HEK293 (cell line): ENCODE measurements around the gene TMEM170A.

ENCODE experiments used
- CTCF ChIA-PET: fragments of 350-600 bp; formaldehyde crosslinking; extraction: SDS; loops from one replicate; lab custom pipeline; 2021; ENCODE audit warnings: antibody characterized with exemption; lab: Yijun Ruan, JAX
- POLR2A ChIA-PET: fragments of 300-600 bp; formaldehyde crosslinking; extraction: SDS; loops from one replicate; lab custom pipeline; 2020; ENCODE audit warnings: antibody characterized with exemption, inconsistent platforms; lab: Yijun Ruan, JAX
- H3K27ac ChIP-seq: fragments of 200-500 bp; sonication (Bioruptor generic); 2 replicates; pipeline ENCODE4 v1.5.1; 2014; ENCODE audit warnings: low read depth, low read length, control low read depth, inconsistent platforms; ENCODE audit errors: extremely low read depth
- H3K36me3 ChIP-seq, 2 experiments: fragments of 200-500 bp in 1 of 2; sonication (Bioruptor generic) in 1 of 2; 1 replicate in 1 of 2; 2 replicates in 1 of 2; pipeline ENCODE4 v1.5.1; 2014 to 2017; ENCODE audit warnings: inconsistent platforms in 2 of 2, low read length in 2 of 2; ENCODE audit not compliant: control insufficient read depth in 2 of 2, insufficient read depth in 1 of 2
- H3K4me1 ChIP-seq: fragments of 200-500 bp; sonication (Bioruptor generic); 2 replicates; pipeline ENCODE4 v1.5.1; 2014; ENCODE audit warnings: mild to moderate bottlenecking, low read length, inconsistent platforms; ENCODE audit not compliant: control insufficient read depth, insufficient read depth
- H3K4me3 ChIP-seq: 2 replicates; pipeline ENCODE4 v1.5.1; 2011; ENCODE audit warnings: low read depth, mild to moderate bottlenecking, control low read depth, low read length, moderate library complexity
- H3K9me3 ChIP-seq: fragments of 200-500 bp; sonication (Bioruptor generic); 2 replicates; pipeline ENCODE4 v1.5.1; 2014; ENCODE audit warnings: low read depth, low read length, inconsistent platforms; ENCODE audit not compliant: control insufficient read depth, insufficient read depth
- HIC1 ChIP-seq: fragments of 450-650 bp; formaldehyde crosslinking; IDR thresholded peaks from 2 replicates; pipeline ENCODE4 v1.5.1; 2016; ENCODE audit warnings: missing biosample characterization, missing genetic modification characterization
- KLF10 ChIP-seq: fragments of 450-650 bp; IDR thresholded peaks from 2 replicates; pipeline ENCODE4 v1.5.1; 2018; ENCODE audit warnings: missing biosample characterization, mild to moderate bottlenecking, missing genetic modification characterization
- KLF17 ChIP-seq: fragments of 450-650 bp; formaldehyde crosslinking; IDR thresholded peaks from 2 replicates; pipeline ENCODE4 v1.5.1; 2016; ENCODE audit warnings: missing biosample characterization, missing genetic modification characterization
- MZF1 ChIP-seq: fragments of 450-650 bp; formaldehyde crosslinking; IDR thresholded peaks from 2 replicates; pipeline ENCODE4 v1.5.1; 2017; ENCODE audit warnings: missing biosample characterization, missing genetic modification characterization, borderline replicate concordance
- PATZ1 ChIP-seq: fragments of 450-650 bp; formaldehyde crosslinking; IDR thresholded peaks from 2 replicates; pipeline ENCODE4 v1.5.1; 2016; ENCODE audit warnings: missing biosample characterization, missing genetic modification characterization
- PRDM6 ChIP-seq: fragments of 450-650 bp; formaldehyde crosslinking; IDR thresholded peaks from 2 replicates; pipeline ENCODE4 v1.5.1; 2017; ENCODE audit warnings: missing biosample characterization, missing genetic modification characterization
- SETDB1 ChIP-seq: IDR thresholded peaks from one replicate; pipeline ENCODE4 v1.6.1; 2017; ENCODE audit warnings: mild to moderate bottlenecking, low read length, moderate library complexity, mixed read lengths; ENCODE audit not compliant: insufficient read length
- ZBTB44 ChIP-seq: fragments of 450-650 bp; IDR thresholded peaks from 2 replicates; pipeline ENCODE4 v1.5.1; 2018; ENCODE audit warnings: missing biosample characterization, mild to moderate bottlenecking, missing genetic modification characterization
- ZFHX2 ChIP-seq: fragments of 450-650 bp; formaldehyde crosslinking; conservative IDR thresholded peaks from 2 replicates; pipeline ENCODE4 v1.5.1; 2016; ENCODE audit warnings: missing biosample characterization, missing genetic modification characterization
- ZNF10 ChIP-seq: fragments of 450-650 bp; formaldehyde crosslinking; IDR thresholded peaks from 2 replicates; pipeline ENCODE4 v1.5.1; 2017; ENCODE audit warnings: missing biosample characterization, missing genetic modification characterization
- ZNF112 ChIP-seq: fragments of 450-650 bp; formaldehyde crosslinking; IDR thresholded peaks from 2 replicates; pipeline ENCODE4 v1.5.0; 2017; ENCODE audit warnings: missing biosample characterization, missing genetic modification characterization
- ZNF174 ChIP-seq: fragments of 450-650 bp; formaldehyde crosslinking; IDR thresholded peaks from 2 replicates; pipeline ENCODE4 v1.5.0; 2017; ENCODE audit warnings: missing biosample characterization, mild to moderate bottlenecking, missing genetic modification characterization
- ZNF184 ChIP-seq: fragments of 450-650 bp; IDR thresholded peaks from 2 replicates; pipeline ENCODE4 v1.5.1; 2018; ENCODE audit warnings: missing biosample characterization, mild to moderate bottlenecking, missing genetic modification characterization
- ZNF221 ChIP-seq: fragments of 450-650 bp; formaldehyde crosslinking; IDR thresholded peaks from 2 replicates; pipeline ENCODE4 v1.5.1; 2017; ENCODE audit warnings: missing biosample characterization, missing genetic modification characterization, borderline replicate concordance
- ZNF223 ChIP-seq: fragments of 450-650 bp; formaldehyde crosslinking; IDR thresholded peaks from 2 replicates; pipeline ENCODE4 v1.5.1; 2016; ENCODE audit warnings: missing biosample characterization, missing genetic modification characterization
- ZNF24 ChIP-seq: fragments of 450-650 bp; formaldehyde crosslinking; IDR thresholded peaks from 2 replicates; pipeline ENCODE4 v1.5.1; 2016; ENCODE audit warnings: missing biosample characterization, missing genetic modification characterization
- ZNF311 ChIP-seq: fragments of 450-650 bp; formaldehyde crosslinking; IDR thresholded peaks from 2 replicates; pipeline ENCODE4 v1.5.1; 2017; ENCODE audit warnings: missing biosample characterization, missing genetic modification characterization, borderline replicate concordance
- ZNF350 ChIP-seq: fragments of 450-650 bp; formaldehyde crosslinking; IDR thresholded peaks from 2 replicates; pipeline ENCODE4 v1.5.0; 2017; ENCODE audit warnings: missing biosample characterization, mild to moderate bottlenecking, missing genetic modification characterization
- ZNF37A ChIP-seq: fragments of 450-650 bp; IDR thresholded peaks from 2 replicates; pipeline ENCODE4 v1.5.1; 2018; ENCODE audit warnings: missing biosample characterization, missing genetic modification characterization
- ZNF416 ChIP-seq: fragments of 450-650 bp; formaldehyde crosslinking; IDR thresholded peaks from 2 replicates; pipeline ENCODE4 v1.5.1; 2016; ENCODE audit warnings: missing biosample characterization, missing genetic modification characterization
- ZNF513 ChIP-seq: fragments of 450-650 bp; IDR thresholded peaks from 2 replicates; pipeline ENCODE4 v1.5.1; 2018; ENCODE audit warnings: missing biosample characterization, missing genetic modification characterization
- ZNF529 ChIP-seq: fragments of 450-650 bp; formaldehyde crosslinking; IDR thresholded peaks from 2 replicates; pipeline ENCODE4 v1.5.1; 2017; ENCODE audit warnings: missing genetic modification characterization, missing biosample characterization; ENCODE audit not compliant: insufficient replicate concordance
- ZNF544 ChIP-seq: fragments of 450-650 bp; formaldehyde crosslinking; IDR thresholded peaks from 2 replicates; pipeline ENCODE4 v1.5.0; 2017; ENCODE audit warnings: missing biosample characterization, missing genetic modification characterization
- ZNF549 ChIP-seq: fragments of 450-650 bp; IDR thresholded peaks from 2 replicates; pipeline ENCODE4 v1.5.1; 2018; ENCODE audit warnings: missing biosample characterization, missing genetic modification characterization, mild to moderate bottlenecking, inconsistent platforms, moderate library complexity
- ZNF600 ChIP-seq: fragments of 450-650 bp; formaldehyde crosslinking; IDR thresholded peaks from 2 replicates; pipeline ENCODE4 v1.5.1; 2016; ENCODE audit warnings: missing biosample characterization, missing genetic modification characterization
- ZNF626 ChIP-seq: fragments of 450-650 bp; sonication (Bioruptor Pico); formaldehyde crosslinking; IDR thresholded peaks from 2 replicates; pipeline ENCODE4 v1.5.1; 2018; ENCODE audit warnings: missing biosample characterization, missing genetic modification characterization, inconsistent platforms
- ZNF660 ChIP-seq: fragments of 450-650 bp; IDR thresholded peaks from 2 replicates; pipeline ENCODE4 v1.5.1; 2018; ENCODE audit warnings: missing biosample characterization, mild to moderate bottlenecking, missing genetic modification characterization
- ZNF664 ChIP-seq: fragments of 450-650 bp; formaldehyde crosslinking; IDR thresholded peaks from 2 replicates; pipeline ENCODE4 v1.5.1; 2016; ENCODE audit warnings: missing biosample characterization, missing genetic modification characterization
- ZNF677 ChIP-seq: fragments of 450-650 bp; IDR thresholded peaks from 2 replicates; pipeline ENCODE4 v1.5.0; 2018; ENCODE audit warnings: missing biosample characterization, mild to moderate bottlenecking, missing genetic modification characterization, moderate library complexity

The TMEM170A gene

GRCh38 chr16:75461575-75461974 lies 2.9 kb downstream of the TMEM170A start:
- POLR2A ChIA-PET = no interaction called here
- CTCF ChIA-PET = no interaction called here
- H3K27ac ChIP-seq = no peak overlapping the region
- H3K4me1 ChIP-seq = peaks cover 24% of the 10 kb centered on the region
- H3K4me3 ChIP-seq = no peak overlapping the region
- no peaks in the 10 kb centered on the region; a peak in 1 of 3 replicates for H3K36me3 ChIP-seq
- H3K9me3 ChIP-seq = no peaks in the 10 kb centered on the region
- no peak for TF ChIP-seq HIC1 (tag by site-specific recombination)
- no peak for TF ChIP-seq ZNF223 (tag by site-specific recombination)
- TF ChIP-seq ZNF529 (tag by site-specific recombination) = peak; percentile 11
- no peak for TF ChIP-seq ZNF416 (tag by site-specific recombination)
- peak; percentile 82 for TF ChIP-seq KLF10 (tag by site-specific recombination)
- peak; percentile 27; the same call in 1 of the 2 replicates for TF ChIP-seq MZF1
- no peak for TF ChIP-seq SETDB1
- TF ChIP-seq ZNF549 (tag by site-specific recombination) = peak; percentile 62
- no peak for TF ChIP-seq ZFHX2 (tag by site-specific recombination)
- 0 out of 2 replicates have a peak, but pooled peaks have one; percentile 25 for TF ChIP-seq ZNF677 (tag by site-specific recombination)
- TF ChIP-seq ZNF626 (tag by site-specific recombination) = 0 out of 2 replicates have a peak, but pooled peaks have one; percentile 26
- TF ChIP-seq ZNF513 (tag by site-specific recombination) = peak; percentile 20; the same call in 1 of the 2 replicates
- peak; percentile 36; the same call in 1 of the 2 replicates for TF ChIP-seq ZNF10 (tag by site-specific recombination)
- peak; percentile 50; the same call in 1 of the 2 replicates for TF ChIP-seq PRDM6 (tag by site-specific recombination)
- no peak for TF ChIP-seq ZNF664
- TF ChIP-seq KLF17 (tag by site-specific recombination) = no peak
- TF ChIP-seq ZNF660 (tag by site-specific recombination) = peak; percentile 78
- TF ChIP-seq ZNF174 (tag by site-specific recombination) = peak; percentile 88; the same call in 1 of the 2 replicates
- TF ChIP-seq ZNF37A (tag by site-specific recombination) = peak; percentile 67
- 0 out of 2 replicates have a peak, but pooled peaks have one; percentile 20 for TF ChIP-seq ZNF221 (tag by site-specific recombination)
- no peak for TF ChIP-seq PATZ1 (tag by site-specific recombination)
- TF ChIP-seq ZNF24 (tag by site-specific recombination) = no peak
- peak; percentile 78 for TF ChIP-seq ZNF184 (tag by site-specific recombination)
- no peak for TF ChIP-seq ZNF311 (tag by site-specific recombination)
- TF ChIP-seq ZNF112 (tag by site-specific recombination) = 0 out of 2 replicates have a peak, but pooled peaks have one; percentile 41
- TF ChIP-seq ZNF350 (tag by site-specific recombination) = peak; percentile 84
- peak; percentile 82; the same call in 1 of the 2 replicates for TF ChIP-seq ZNF544 (tag by site-specific recombination)
- TF ChIP-seq ZNF600 = no peak
- peak; percentile 86 for TF ChIP-seq ZBTB44 (tag by site-specific recombination)
